PC-9 (cell line): ENCODE data around the gene USP22. TPM values are rescaled to one million over a fixed set of nuclear protein-coding genes. Genes with fewer than 3 reads are reported as not detected.

Source experiments
- BruUV-seq: library from RNA; stranded (reverse); fragments of 400-500 nt; replicated peaks from 2 replicates; lab custom pipeline; 2021; lab: Mats Ljungman, UMichigan
- CTCF ChIA-PET: fragments of 300-600 bp; sonication (Branson Sonifier 250); formaldehyde crosslinking; loops from one replicate; lab custom pipeline; 2022; ENCODE audit warnings: antibody characterized with exemption; lab: Charles Lee
- POLR2A ChIA-PET: fragments of 300-600 bp; sonication (Branson Sonifier 250); formaldehyde crosslinking; loops from one replicate; lab custom pipeline; 2022; ENCODE audit warnings: antibody characterized with exemption; ENCODE audit not compliant: unreplicated experiment; lab: Charles Lee
- DNase-seq, 2 experiments: peaks; one replicate each; pipeline versions ENCODE4 v3.0.0 to v3.0.0-alpha.2; 2015 to 2022; ENCODE audit warnings: mixed read lengths in 1 of 2
- H2AFZ ChIP-seq: fragments of 200-600 bp; sonication (generic); 2 replicates; pipeline ENCODE4 v1.8.1; 2017; ENCODE audit warnings: antibody characterized with exemption
- H3F3A ChIP-seq: fragments of 200-600 bp; sonication (generic); 2 replicates; pipeline ENCODE4 v1.8.1; 2017; ENCODE audit warnings: antibody characterized with exemption, mild to moderate bottlenecking, low read depth; ENCODE audit not compliant: insufficient read depth
- H3K27ac ChIP-seq: fragments of 200-600 bp; sonication (generic); 2 replicates; pipeline ENCODE4 v1.6.1; 2016; ENCODE audit warnings: mixed run types
- H3K27me3 ChIP-seq: fragments of 200-600 bp; sonication (generic); 2 replicates; pipeline ENCODE4 v1.6.1; 2016; ENCODE audit warnings: low read depth, mixed run types; ENCODE audit not compliant: insufficient read depth
- H3K36me3 ChIP-seq: fragments of 200-600 bp; sonication (generic); 2 replicates; pipeline ENCODE4 v1.6.1; 2016; ENCODE audit warnings: low read depth, mixed run types
- H3K4me1 ChIP-seq: fragments of 200-600 bp; sonication (generic); replicated peaks from 2 replicates; pipeline ENCODE4 v1.6.1; 2016; ENCODE audit warnings: mixed run types; ENCODE audit not compliant: insufficient read depth
- H3K4me2 ChIP-seq: fragments of 200-600 bp; sonication (generic); 2 replicates; pipeline ENCODE4 v1.6.1; 2017; ENCODE audit warnings: mixed run types
- H3K4me3 ChIP-seq: fragments of 200-600 bp; sonication (generic); 2 replicates; pipeline ENCODE4 v1.6.1; 2016; ENCODE audit warnings: mixed run types
- H3K79me2 ChIP-seq: fragments of 200-600 bp; sonication (generic); 2 replicates; pipeline ENCODE4 v1.6.1; 2017; ENCODE audit warnings: low read depth, mixed run types
- H3K9me2 ChIP-seq: fragments of 200-600 bp; sonication (generic); 2 replicates; pipeline ENCODE4 v1.8.1; 2017; ENCODE audit warnings: mild to moderate bottlenecking; ENCODE audit not compliant: insufficient read depth
- H3K9me3 ChIP-seq: fragments of 200-600 bp; sonication (generic); 2 replicates; pipeline ENCODE4 v1.8.1; 2016; ENCODE audit warnings: low read depth; ENCODE audit not compliant: insufficient read depth
- H4K20me1 ChIP-seq: fragments of 200-600 bp; sonication (generic); 2 replicates; pipeline ENCODE4 v1.8.1; 2017; ENCODE audit not compliant: insufficient read depth
- EZH2 ChIP-seq: fragments of 200-600 bp; sonication (generic); IDR thresholded peaks from 2 replicates; pipeline ENCODE4 v1.8.0; 2017; ENCODE audit warnings: antibody characterized with exemption, low read depth
- intact Hi-C: fragments of 100-400 bp; cut with micrococcal nuclease; formaldehyde crosslinking; loops from one replicate; pipeline ENCODE4 v1.10.0; 2022; ENCODE audit not compliant: unreplicated experiment
- total RNA-seq: library from RNA; stranded (reverse); gene quantifications from 2 replicates; pipeline ENCODE4 v1.2.3, GENCODE V29; 2021
- TF ChIP-seq, protein P1 (sequence below): fragments of 200-600 bp; sonication (generic); conservative IDR thresholded peaks from 2 replicates; pipeline ENCODE4 v1.6.1; 2017; ENCODE audit warnings: mixed run types, antibody characterized with exemption, mild to moderate bottlenecking, moderate library complexity

USP22 gene
- total RNA-seq, 1 experiment from 2014 or later = 296 TPM

GRCh38 chr17:20966870-20967269, 75.9 kb downstream of the USP22 start:
- ChIA-PET CTCF (no interaction called here), POLR2A (no interaction called here)
- H3F3A ChIP-seq = no peaks in the 10 kb centered on the region
- no peaks in the 10 kb centered on the region for H3K4me1 ChIP-seq
- H3K4me2 ChIP-seq = no peak overlapping the region
- BruUV-seq = no TSS peak
- H3K79me2 ChIP-seq = no peaks in the 10 kb centered on the region
- no peaks in the 10 kb centered on the region for H4K20me1 ChIP-seq
- no peaks in the 10 kb centered on the region for H3K36me3 ChIP-seq
- no peaks in the 10 kb centered on the region for H3K9me2 ChIP-seq
- peaks cover 20% of the 10 kb centered on the region; the same call in 1 of the 2 replicates for H3K27me3 ChIP-seq
- H3K9me3 ChIP-seq = no peaks in the 10 kb centered on the region
- H2AFZ ChIP-seq = no peak overlapping the region
- H3K4me3 ChIP-seq = no peak overlapping the region
- H3K27ac ChIP-seq = no peak overlapping the region
- peak in 1 of 2 experiments; percentile 26 for DNase-seq
- intact Hi-C loops = no loop called here
- TF ChIP-seq, protein P1, sequence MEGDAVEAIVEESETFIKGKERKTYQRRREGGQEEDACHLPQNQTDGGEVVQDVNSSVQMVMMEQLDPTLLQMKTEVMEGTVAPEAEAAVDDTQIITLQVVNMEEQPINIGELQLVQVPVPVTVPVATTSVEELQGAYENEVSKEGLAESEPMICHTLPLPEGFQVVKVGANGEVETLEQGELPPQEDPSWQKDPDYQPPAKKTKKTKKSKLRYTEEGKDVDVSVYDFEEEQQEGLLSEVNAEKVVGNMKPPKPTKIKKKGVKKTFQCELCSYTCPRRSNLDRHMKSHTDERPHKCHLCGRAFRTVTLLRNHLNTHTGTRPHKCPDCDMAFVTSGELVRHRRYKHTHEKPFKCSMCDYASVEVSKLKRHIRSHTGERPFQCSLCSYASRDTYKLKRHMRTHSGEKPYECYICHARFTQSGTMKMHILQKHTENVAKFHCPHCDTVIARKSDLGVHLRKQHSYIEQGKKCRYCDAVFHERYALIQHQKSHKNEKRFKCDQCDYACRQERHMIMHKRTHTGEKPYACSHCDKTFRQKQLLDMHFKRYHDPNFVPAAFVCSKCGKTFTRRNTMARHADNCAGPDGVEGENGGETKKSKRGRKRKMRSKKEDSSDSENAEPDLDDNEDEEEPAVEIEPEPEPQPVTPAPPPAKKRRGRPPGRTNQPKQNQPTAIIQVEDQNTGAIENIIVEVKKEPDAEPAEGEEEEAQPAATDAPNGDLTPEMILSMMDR = no peak
- no peak for TF ChIP-seq EZH2

DNA sequence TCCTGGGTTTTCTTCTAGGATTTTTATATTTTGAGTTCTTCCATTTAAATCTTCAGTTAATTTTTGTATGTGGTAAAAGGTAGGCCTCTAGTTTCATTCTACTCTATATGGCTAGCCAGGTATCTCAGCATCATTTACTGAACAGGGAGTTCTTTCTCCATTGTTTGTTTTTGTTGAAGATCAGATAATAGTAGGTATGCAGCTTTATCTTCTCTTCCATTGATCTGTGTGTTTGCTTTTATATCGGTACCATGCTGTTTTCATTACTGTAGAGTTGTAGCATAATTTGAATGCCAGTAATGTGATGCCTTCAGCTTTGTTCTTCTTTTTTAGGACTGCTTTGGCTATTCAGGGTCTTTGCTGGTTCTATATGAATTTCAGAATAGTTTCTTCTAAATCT, 77.3 kb downstream of the USP22 start:
- H2AFZ ChIP-seq = no peak overlapping the region
- H3K9me2 ChIP-seq = no peaks in the 10 kb centered on the region
- H3K4me3 ChIP-seq = no peak overlapping the region
- POLR2A ChIA-PET = no interaction called here
- CTCF ChIA-PET = no interaction called here
- H3K27ac ChIP-seq = no peak overlapping the region
- no TSS peak for BruUV-seq
- no peak for TF ChIP-seq EZH2
- TF ChIP-seq, protein P1 = no peak
- no peaks in the 10 kb centered on the region for H3K36me3 ChIP-seq
- no peaks in the 10 kb centered on the region for H3K4me1 ChIP-seq
- H3K9me3 ChIP-seq = no peaks in the 10 kb centered on the region
- H3F3A ChIP-seq = no peaks in the 10 kb centered on the region
- intact Hi-C loops = no loop called here
- DNase-seq = no peak
- no peak overlapping the region for H3K4me2 ChIP-seq
- H4K20me1 ChIP-seq = no peaks in the 10 kb centered on the region
- H3K27me3 ChIP-seq = peaks cover 10% of the 10 kb centered on the region; the same call in 1 of the 2 replicates
- H3K79me2 ChIP-seq = no peaks in the 10 kb centered on the region

- Histone ChIP-seq H3K79me2 (no peaks in the 10 kb centered on the region), H3K9me2 (no peaks in the 10 kb centered on the region), H3F3A (no peaks in the 10 kb centered on the region), H2AFZ (no peak overlapping the region), H3K4me3 (no peak overlapping the region), H3K27me3 (peaks cover 23% of the 10 kb centered on the region), H3K9me3 (no peaks in the 10 kb centered on the region), H4K20me1 (no peaks in the 10 kb centered on the region), H3K36me3 (no peaks in the 10 kb centered on the region), H3K4me2 (no peak overlapping the region), H3K4me1 (no peaks in the 10 kb centered on the region), H3K27ac (no peak overlapping the region)
- DNase-seq = no peak
- POLR2A ChIA-PET = no interaction called here
- TF ChIP-seq EZH2 = no peak
- TF ChIP-seq, protein P1 = no peak
- CTCF ChIA-PET = no interaction called here
- BruUV-seq = no TSS peak
- intact Hi-C loops = no loop called here
Measured at GRCh38 chr17:20961586-20961985, 81.2 kb downstream of the USP22 start.
